ENCODE results near the gene MX2.
"Not testable (repeated sequence)": the region's sequence is repeated elsewhere in the genome, so short reads cannot be mapped to it uniquely, and the experiment has no call there.

The MX2 gene

GRCh38 chr21:41342035-41342434 is 19.8 kb upstream of the MX2 start:
- DNase-seq (ENCODE audit: low read depth): no peak

GRCh38 chr21:41344146-41344545 is 17.7 kb upstream of the MX2 start:
- DNase-seq (ENCODE audit: low read depth): no peak

- DNase-seq (ENCODE audit: low read depth): no peak
These were observed 16.5 kb upstream of the MX2 start for GRCh38 chr21:41345356-41345755.

- no peak for DNase-seq (ENCODE audit: low read depth)
These were observed 15.7 kb upstream of the MX2 start for GRCh38 chr21:41345934-41346685.

GRCh38 chr21:41346758-41347157 is 15.1 kb upstream of the MX2 start:
- no peak for DNase-seq (ENCODE audit: low read depth)

GRCh38 chr21:41348434-41348833 is 13.4 kb upstream of the MX2 start:
- DNase-seq (ENCODE audit: low read depth): no peak

GRCh38 chr21:41349126-41349525 is 12.7 kb upstream of the MX2 start:
- DNase-seq (ENCODE audit: low read depth): no peak

- DNase-seq (ENCODE audit: low read depth): no peak
These were observed 12.0 kb upstream of the MX2 start for GRCh38 chr21:41349619-41350390.

GRCh38 chr21:41350436-41351155 is 11.2 kb upstream of the MX2 start:
- DNase-seq (ENCODE audit: low read depth): no peak

GRCh38 chr21:41357546-41357945 is 4.3 kb upstream of the MX2 start:
- no peak for DNase-seq (ENCODE audit: low read depth)

GRCh38 chr21:41358193-41359166 is 3.3 kb upstream of the MX2 start:
- no peak for DNase-seq (ENCODE audit: low read depth)

GRCh38 chr21:41359286-41359685 is 2.5 kb upstream of the MX2 start:
- no peak for DNase-seq (ENCODE audit: low read depth)

- not testable (repeated sequence) for DNase-seq (ENCODE audit: low read depth)
These were observed 2.1 kb upstream of the MX2 start for GRCh38 chr21:41359754-41360071.

GRCh38 chr21:41360072-41360821 is 1.6 kb upstream of the MX2 start:
- DNase-seq (ENCODE audit: low read depth): no peak

GRCh38 chr21:41361053-41361785 is 608 bp upstream of the MX2 start:
- DNase-seq (ENCODE audit: low read depth): no peak

- no peak for DNase-seq (ENCODE audit: low read depth)
These were observed 960 bp downstream of the MX2 start for GRCh38 chr21:41362605-41363369.

- DNase-seq (ENCODE audit: low read depth): no peak
These were observed 1.8 kb downstream of the MX2 start for GRCh38 chr21:41363370-41364270.

GRCh38 chr21:41364308-41364707 is 2.5 kb downstream of the MX2 start:
- no peak for DNase-seq (ENCODE audit: low read depth)
